Measurements from ENCODE around the gene EPGN. TPM values are rescaled to one million over a fixed set of nuclear protein-coding genes. Genes with fewer than 3 reads are reported as not detected.
A peak's percentile ranks its signal among the peaks of the same experiment; 100 is the strongest.

The EPGN gene
- total RNA-seq, 1 donor from 2014 or later = 0.54 TPM

DNA sequence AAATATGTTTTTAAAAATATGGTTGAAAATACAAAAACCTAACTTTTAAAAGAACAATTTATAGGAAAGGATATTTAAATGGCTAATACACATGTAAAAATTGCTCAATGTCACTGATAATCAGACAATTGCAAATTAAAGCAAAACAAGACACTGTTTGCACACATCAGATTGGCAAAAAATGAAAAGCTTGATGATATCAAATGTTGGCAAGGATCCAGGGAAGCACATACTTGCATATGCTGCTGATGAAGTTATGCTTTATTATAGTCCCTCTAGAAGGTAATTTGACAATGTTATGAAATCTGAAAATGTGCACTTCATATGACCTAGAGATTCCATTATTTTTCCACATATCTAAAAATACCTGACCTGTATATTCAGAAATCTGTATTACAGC is 45.7 kb upstream of the EPGN start:
- H3K4me1 Mint-ChIP-seq (ENCODE audit: low read depth, unreplicated experiment) = peaks cover 22% of the 10 kb centered on the region
- no peaks in the 10 kb centered on the region for H4K20me1 ChIP-seq (ENCODE audit: insufficient read depth, low read length)

DNA sequence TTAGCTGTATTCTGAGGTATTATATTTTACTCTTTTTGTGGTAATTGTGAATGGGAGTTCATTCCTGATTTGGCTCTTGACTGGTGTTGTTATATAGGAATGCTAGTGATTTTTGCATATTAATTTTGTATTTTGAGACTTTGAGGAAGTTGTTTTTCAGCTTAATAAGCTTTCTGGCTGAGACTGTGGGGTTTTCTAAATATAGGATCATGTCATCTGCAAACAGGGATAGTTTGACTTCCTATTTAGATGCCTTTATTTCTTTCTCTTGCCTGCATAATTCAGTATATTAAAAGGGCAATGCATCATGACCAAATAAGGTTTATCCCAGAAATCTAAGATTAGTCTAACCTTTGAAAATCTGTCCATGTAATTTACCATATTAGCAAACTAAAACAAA is 44.7 kb upstream of the EPGN start:
- no peak for FAIRE-seq
- no peaks in the 10 kb centered on the region for H3K36me3 Mint-ChIP-seq (ENCODE audit: low read depth, unreplicated experiment)
- TF ChIP-seq, protein P1, sequence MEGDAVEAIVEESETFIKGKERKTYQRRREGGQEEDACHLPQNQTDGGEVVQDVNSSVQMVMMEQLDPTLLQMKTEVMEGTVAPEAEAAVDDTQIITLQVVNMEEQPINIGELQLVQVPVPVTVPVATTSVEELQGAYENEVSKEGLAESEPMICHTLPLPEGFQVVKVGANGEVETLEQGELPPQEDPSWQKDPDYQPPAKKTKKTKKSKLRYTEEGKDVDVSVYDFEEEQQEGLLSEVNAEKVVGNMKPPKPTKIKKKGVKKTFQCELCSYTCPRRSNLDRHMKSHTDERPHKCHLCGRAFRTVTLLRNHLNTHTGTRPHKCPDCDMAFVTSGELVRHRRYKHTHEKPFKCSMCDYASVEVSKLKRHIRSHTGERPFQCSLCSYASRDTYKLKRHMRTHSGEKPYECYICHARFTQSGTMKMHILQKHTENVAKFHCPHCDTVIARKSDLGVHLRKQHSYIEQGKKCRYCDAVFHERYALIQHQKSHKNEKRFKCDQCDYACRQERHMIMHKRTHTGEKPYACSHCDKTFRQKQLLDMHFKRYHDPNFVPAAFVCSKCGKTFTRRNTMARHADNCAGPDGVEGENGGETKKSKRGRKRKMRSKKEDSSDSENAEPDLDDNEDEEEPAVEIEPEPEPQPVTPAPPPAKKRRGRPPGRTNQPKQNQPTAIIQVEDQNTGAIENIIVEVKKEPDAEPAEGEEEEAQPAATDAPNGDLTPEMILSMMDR (IDR thresholded peaks at IDR 0.05; ENCODE audit: insufficient read depth, low read depth, low read length) = no peak
- no peak for TF ChIP-seq EZH2 (IDR thresholded peaks at IDR 0.05; ENCODE audit: insufficient read depth, low read length)

More for the DNA sequence above, 45.7 kb upstream of the EPGN start:
- DNase-seq (ENCODE audit: low read depth) = no peak
- H3K36me3 Mint-ChIP-seq (ENCODE audit: low read depth, unreplicated experiment) = no peaks in the 10 kb centered on the region
- no peak for TF ChIP-seq EZH2 (IDR thresholded peaks at IDR 0.05; ENCODE audit: insufficient read depth, low read length)
- TF ChIP-seq, protein P1 (IDR thresholded peaks at IDR 0.05; ENCODE audit: insufficient read depth, low read depth, low read length) = no peak
- no peak overlapping the region for H3K4me2 ChIP-seq (ENCODE audit: low read length)
- H3K27me3 Mint-ChIP-seq (ENCODE audit: low read depth, unreplicated experiment) = no peaks in the 10 kb centered on the region
- no peak overlapping the region for H3K27ac ChIP-seq (ENCODE audit: low read depth, low read length)
- H2AFZ ChIP-seq (ENCODE audit: low read depth, low read length) = no peak overlapping the region
- no peak overlapping the region for H3K9ac ChIP-seq (ENCODE audit: low read length)
- H3K27ac Mint-ChIP-seq (ENCODE audit: unreplicated experiment) = no peak overlapping the region
- H3K4me1 ChIP-seq (ENCODE audit: insufficient read depth, low read length) = peaks cover 1% of the 10 kb centered on the region
- no peak overlapping the region for H3K4me3 Mint-ChIP-seq (ENCODE audit: unreplicated experiment)
- no peaks in the 10 kb centered on the region for H3K9me3 ChIP-seq (ENCODE audit: insufficient read depth, low read depth, low read length)
- H3K4me3 ChIP-seq (ENCODE audit: insufficient read depth, low read depth, low read length) = no peak overlapping the region
- H3K9me3 Mint-ChIP-seq (ENCODE audit: unreplicated experiment) = no peaks in the 10 kb centered on the region
- no peaks in the 10 kb centered on the region for H3K79me2 ChIP-seq (ENCODE audit: insufficient read depth, low read length)
- peak; percentile 9 for FAIRE-seq
- H3K27me3 ChIP-seq (ENCODE audit: insufficient read depth, low read length) = no peaks in the 10 kb centered on the region
- no peaks in the 10 kb centered on the region for H3K36me3 ChIP-seq (ENCODE audit: insufficient read depth, low read length)

DNA sequence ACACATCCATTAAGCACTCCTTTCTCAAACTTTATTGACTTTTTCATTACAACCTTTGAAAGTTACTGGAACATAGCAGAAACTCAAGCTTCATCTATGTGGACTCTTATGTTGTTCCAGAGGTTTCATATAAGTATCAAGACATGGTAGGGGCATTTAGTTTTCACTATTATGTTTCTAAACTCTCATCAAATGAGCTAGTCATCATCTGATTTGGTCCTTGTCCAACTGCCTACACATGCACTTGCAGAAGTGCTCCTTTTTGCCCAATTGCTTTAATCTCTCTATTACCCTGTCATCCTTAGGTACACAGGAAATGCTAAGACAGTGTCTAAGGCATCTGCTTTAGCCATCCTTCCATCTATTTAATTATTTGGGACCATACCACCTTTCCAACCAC is 42.2 kb upstream of the EPGN start:
- Mint-ChIP-seq H3K36me3 (ENCODE audit: low read depth, unreplicated experiment) (no peaks in the 10 kb centered on the region), H3K4me3 (ENCODE audit: unreplicated experiment) (no peak overlapping the region), H3K27me3 (ENCODE audit: low read depth, unreplicated experiment) (no peaks in the 10 kb centered on the region), H3K9me3 (ENCODE audit: unreplicated experiment) (no peaks in the 10 kb centered on the region), H3K27ac (ENCODE audit: unreplicated experiment) (no peak overlapping the region), H3K4me1 (ENCODE audit: low read depth, unreplicated experiment) (peaks cover 28% of the 10 kb centered on the region)
- Histone ChIP-seq H3K9ac (ENCODE audit: low read length) (no peak overlapping the region), H3K4me3 (ENCODE audit: insufficient read depth, low read depth, low read length) (no peak overlapping the region), H3K36me3 (ENCODE audit: insufficient read depth, low read length) (no peaks in the 10 kb centered on the region), H3K27ac (ENCODE audit: low read depth, low read length) (no peak overlapping the region), H3K9me3 (ENCODE audit: insufficient read depth, low read depth, low read length) (no peaks in the 10 kb centered on the region), H3K4me2 (ENCODE audit: low read length) (no peak overlapping the region), H2AFZ (ENCODE audit: low read depth, low read length) (no peak overlapping the region), H4K20me1 (ENCODE audit: insufficient read depth, low read length) (no peaks in the 10 kb centered on the region), H3K27me3 (ENCODE audit: insufficient read depth, low read length) (no peaks in the 10 kb centered on the region), H3K4me1 (ENCODE audit: insufficient read depth, low read length) (peaks cover 15% of the 10 kb centered on the region), H3K79me2 (ENCODE audit: insufficient read depth, low read length) (no peaks in the 10 kb centered on the region)
- DNase-seq (ENCODE audit: low read depth) (no peak), FAIRE-seq (no peak)
- TF ChIP-seq EZH2 (IDR thresholded peaks at IDR 0.05; ENCODE audit: insufficient read depth, low read length) = no peak
- TF ChIP-seq, protein P1 (IDR thresholded peaks at IDR 0.05; ENCODE audit: insufficient read depth, low read depth, low read length) = no peak

More for the DNA sequence above, 44.7 kb upstream of the EPGN start:
- Histone ChIP-seq H4K20me1 (ENCODE audit: insufficient read depth, low read length) (no peaks in the 10 kb centered on the region), H2AFZ (ENCODE audit: low read depth, low read length) (no peak overlapping the region), H3K79me2 (ENCODE audit: insufficient read depth, low read length) (no peaks in the 10 kb centered on the region), H3K4me2 (ENCODE audit: low read length) (no peak overlapping the region), H3K36me3 (ENCODE audit: insufficient read depth, low read length) (no peaks in the 10 kb centered on the region), H3K9me3 (ENCODE audit: insufficient read depth, low read depth, low read length) (no peaks in the 10 kb centered on the region), H3K27me3 (ENCODE audit: insufficient read depth, low read length) (no peaks in the 10 kb centered on the region), H3K4me1 (ENCODE audit: insufficient read depth, low read length) (peaks cover 11% of the 10 kb centered on the region), H3K9ac (ENCODE audit: low read length) (no peak overlapping the region), H3K27ac (ENCODE audit: low read depth, low read length) (no peak overlapping the region), H3K4me3 (ENCODE audit: insufficient read depth, low read depth, low read length) (no peak overlapping the region)
- Mint-ChIP-seq H3K4me1 (ENCODE audit: low read depth, unreplicated experiment) (peaks cover 32% of the 10 kb centered on the region), H3K27ac (ENCODE audit: unreplicated experiment) (no peak overlapping the region), H3K9me3 (ENCODE audit: unreplicated experiment) (no peaks in the 10 kb centered on the region), H3K4me3 (ENCODE audit: unreplicated experiment) (no peak overlapping the region), H3K27me3 (ENCODE audit: low read depth, unreplicated experiment) (no peaks in the 10 kb centered on the region)
- no peak for DNase-seq (ENCODE audit: low read depth)

Data from astrocyte (in vitro differentiated cells and primary cell).